Lung (tissue), 12 donors: ENCODE results near the gene GREM2. TPM values are rescaled to one million over a fixed set of nuclear protein-coding genes. Genes with fewer than 3 reads are reported as not detected.

Source experiments
- ATAC-seq: fragments of 200-7000 bp; cut with Tn5 transposase; one replicate; pipeline ENCODE4 v1.9.1; 2020; ENCODE audit warnings: moderate number of reproducible peaks; ENCODE audit not compliant: insufficient read depth, low FRiP score
- DNase-seq, 3 donors: peaks; one replicate each; pipeline ENCODE4 v3.0.0-alpha.2; 2013 to 2017
- H3K27ac ChIP-seq, 2 donors: one replicate each; pipeline ENCODE4 v1.5.1; 2013; ENCODE audit warnings: mild to moderate bottlenecking in 2 of 2, moderate library complexity in 2 of 2, control low read depth in 1 of 2, inconsistent platforms in 1 of 2, low read depth in 1 of 2, low read length in 1 of 2
- H3K27me3 ChIP-seq, 3 donors: one replicate each; pipeline ENCODE4 v1.5.1; 2013; ENCODE audit warnings: low read length in 2 of 3; ENCODE audit not compliant: control insufficient read depth in 3 of 3, insufficient read depth in 3 of 3
- H3K36me3 ChIP-seq, 4 donors: one replicate each; pipeline ENCODE4 v1.5.1; 2013; ENCODE audit warnings: low read length in 4 of 4, mild to moderate bottlenecking in 1 of 4, moderate library complexity in 1 of 4; ENCODE audit not compliant: control insufficient read depth in 4 of 4, insufficient read depth in 4 of 4
- H3K4me1 ChIP-seq, 5 donors: one replicate each; pipeline ENCODE4 v1.5.1; 2013; ENCODE audit warnings: low read length in 5 of 5, mild to moderate bottlenecking in 2 of 5, moderate library complexity in 1 of 5; ENCODE audit not compliant: control insufficient read depth in 5 of 5, insufficient read depth in 5 of 5
- H3K4me3 ChIP-seq: one replicate; pipeline ENCODE4 v1.5.1; 2013; ENCODE audit warnings: mild to moderate bottlenecking, control low read depth, moderate library complexity
- H3K9ac ChIP-seq, 2 donors: one replicate each; pipeline ENCODE4 v1.5.1; 2013; ENCODE audit warnings: low read length in 2 of 2, control low read depth in 1 of 2; ENCODE audit not compliant: insufficient read depth in 1 of 2
- H3K9me3 ChIP-seq, 4 donors: one replicate each; pipeline ENCODE4 v1.5.1; 2013; ENCODE audit warnings: low read length in 3 of 4, mild to moderate bottlenecking in 1 of 4, moderate library complexity in 1 of 4; ENCODE audit not compliant: control insufficient read depth in 4 of 4, insufficient read depth in 3 of 4
- CTCF ChIP-seq: IDR thresholded peaks from 2 replicates; pipeline ENCODE4 v1.5.1; 2012; ENCODE audit warnings: mild to moderate bottlenecking; ENCODE audit errors: control extremely low read depth, extremely low read depth
- WGBS, 2 donors: extraction: QIAGEN DNeasy Blood & Tissue Kit; methylation state at CpG; one replicate each; pipeline ENCODE4 v1.1.7; 2013; 5-methylcytosine and 5-hydroxymethylcytosine counted together
- polyA plus RNA-seq, 2 donors: library from polyadenylated mRNA; stranded (reverse); fragments of 200-250 nt; gene quantifications; one replicate each; pipeline ENCODE4 v1.2.1, GENCODE V29; 2013
- total RNA-seq, 2 donors: library from RNA; depleted of rRNA in 1 of 2; stranded (reverse); fragments of >200 nt in 1 of 2; gene quantifications; one replicate each; pipeline ENCODE4 v1.2.1, GENCODE V29; 2014 to 2021
- donor health status: control.
- donor health status: control.
- donor health status: Bipolar disorder and iron deficiency.
- donor health status: healthy.
- donor health status: DM: yes; HTN: yes; CAD: no.

The GREM2 gene
- total and polyA plus RNA-seq, 4 donors = 0.47 to 8.8 (median 0.76) TPM

- Histone ChIP-seq H3K36me3 (no peaks in the 10 kb centered on the region), H3K9me3 (peaks cover 0 to 5% (median 0%) of the 10 kb centered on the region in 4 donors), H3K4me1 (no peaks in the 10 kb centered on the region), H3K4me3 (no peak overlapping the region), H3K9ac (no peak overlapping the region), H3K27me3 (no peaks in the 10 kb centered on the region), H3K27ac (no peak overlapping the region)
- DNase-seq = peak in 1 of 3 donors; percentile 4
- WGBS, 2 donors = 80 to 81% methylated on average over 17 of the region's 17 CpGs
- ATAC-seq = no peak
- TF ChIP-seq CTCF = no peak
Measured at GRCh38 chr1:240649733-240650721, 38.1 kb upstream of the GREM2 start.

GRCh38 chr1:240646571-240647240, 34.8 kb upstream of the GREM2 start:
- TF ChIP-seq CTCF = no peak
- no peak for ATAC-seq

GRCh38 chr1:240644732-240645131, 32.8 kb upstream of the GREM2 start:
- ATAC-seq = no peak

More at GRCh38 chr1:240646571-240647240, 34.8 kb upstream of the GREM2 start:
- no peak for DNase-seq
- Histone ChIP-seq H3K27ac (no peak overlapping the region), H3K27me3 (no peaks in the 10 kb centered on the region), H3K4me1 (no peaks in the 10 kb centered on the region), H3K9me3 (no peaks in the 10 kb centered on the region), H3K9ac (no peak overlapping the region), H3K36me3 (no peaks in the 10 kb centered on the region), H3K4me3 (no peak overlapping the region)
- 78 to 84% methylated on average over 7 of the region's 7 CpGs for WGBS, 2 donors

More at GRCh38 chr1:240644732-240645131, 32.8 kb upstream of the GREM2 start:
- H3K4me3 ChIP-seq = no peak overlapping the region
- TF ChIP-seq CTCF = no peak
- H3K4me1 ChIP-seq = no peaks in the 10 kb centered on the region
- no peak overlapping the region for H3K9ac ChIP-seq
- no peak overlapping the region for H3K27ac ChIP-seq
- 59 to 79% methylated on average over 6 of the region's 6 CpGs for WGBS, 2 donors
- no peaks in the 10 kb centered on the region for H3K9me3 ChIP-seq
- no peak for DNase-seq
- H3K36me3 ChIP-seq = no peaks in the 10 kb centered on the region
- H3K27me3 ChIP-seq = no peaks in the 10 kb centered on the region
